Stimulated activated CD8-positive, alpha-beta memory T cell treated with anti-CD3 and anti-CD28 coated beads, Interleukin-12 subunit alpha, Interleukin-12 subunit beta, amount 100 ng/mL, for 24 hours (primary cell): ENCODE data around the gene YWHAQ.
"Not testable (repeated sequence)": the region's sequence is repeated elsewhere in the genome, so short reads cannot be mapped to it uniquely, and the experiment has no call there.

ENCODE experiments used
- DNase-seq: peaks from one replicate; pipeline ENCODE4 v3.0.0-alpha.2; 2020; ENCODE audit errors: extremely low read depth

The YWHAQ gene

GRCh38 chr2:9594366-9595054, 36.3 kb downstream of the YWHAQ start:
- DNase-seq = no peak

- no peak for DNase-seq
Observed at GRCh38 chr2:9593925-9594324, 36.9 kb downstream of the YWHAQ start.

- no peak for DNase-seq
Observed at GRCh38 chr2:9592699-9593098, 38.1 kb downstream of the YWHAQ start.

- no peak for DNase-seq
Observed at GRCh38 chr2:9590641-9591040, 40.2 kb downstream of the YWHAQ start.

- no peak for DNase-seq
Observed at GRCh38 chr2:9586465-9586864, 44.3 kb downstream of the YWHAQ start.

- no peak for DNase-seq
Observed at GRCh38 chr2:9585486-9585885, 45.3 kb downstream of the YWHAQ start.

GRCh38 chr2:9584902-9585301, 45.9 kb downstream of the YWHAQ start:
- DNase-seq = not testable (repeated sequence)

- DNase-seq = no peak
Observed at GRCh38 chr2:9582624-9583023, 48.2 kb downstream of the YWHAQ start.

GRCh38 chr2:9578467-9579235, 52.1 kb downstream of the YWHAQ start:
- no peak for DNase-seq

- no peak for DNase-seq
Observed at GRCh38 chr2:9574331-9574730, 56.5 kb downstream of the YWHAQ start.

- no peak for DNase-seq
Observed at GRCh38 chr2:9573840-9574239, 57.0 kb downstream of the YWHAQ start.

GRCh38 chr2:9573013-9573720, 57.6 kb downstream of the YWHAQ start:
- no peak for DNase-seq

- DNase-seq = no peak
Observed at GRCh38 chr2:9570182-9571060, 60.4 kb downstream of the YWHAQ start.

- DNase-seq = no peak
Observed at GRCh38 chr2:9565436-9566153, 65.2 kb downstream of the YWHAQ start.

- DNase-seq = no peak
Observed at GRCh38 chr2:9560628-9561027, 70.2 kb downstream of the YWHAQ start.

- DNase-seq = no peak
Observed at GRCh38 chr2:9558948-9559381, 71.8 kb downstream of the YWHAQ start.

GRCh38 chr2:9556121-9556743, 74.6 kb downstream of the YWHAQ start:
- DNase-seq = no peak

GRCh38 chr2:9555297-9556120, 75.3 kb downstream of the YWHAQ start, which contains the start of gene ADAM17:
Gene ADAM17, minus strand, starts transcription at chr2:9555830. Its CDS starts 225 bp downstream, at chr2:9555605.
- DNase-seq = peak; percentile 68

GRCh38 chr2:9554921-9555296, 75.9 kb downstream of the YWHAQ start:
- DNase-seq = no peak
